Mesendoderm (in vitro differentiated cells): ENCODE measurements around the gene C1orf210. TPM values are rescaled to one million over a fixed set of nuclear protein-coding genes. Genes with fewer than 3 reads are reported as not detected.

Experiments used
- DNase-seq: peaks from one replicate; pipeline ENCODE4 v3.0.0; 2013
- H2AK5ac ChIP-seq: 2 replicates; pipeline ENCODE4 v1.6.1; 2013; ENCODE audit warnings: low read length, inconsistent platforms
- H2BK120ac ChIP-seq: 2 replicates; pipeline ENCODE4 v1.6.1; 2013; ENCODE audit warnings: low read depth, mild to moderate bottlenecking, low read length, moderate library complexity, mixed read lengths
- H2BK15ac ChIP-seq: replicated peaks from 2 replicates; pipeline ENCODE4 v1.6.1; 2013; ENCODE audit warnings: low read depth, mild to moderate bottlenecking, moderate library complexity
- H2BK5ac ChIP-seq: 2 replicates; pipeline ENCODE4 v1.6.1; 2013; ENCODE audit warnings: low read length, inconsistent platforms
- H3K18ac ChIP-seq: 2 replicates; pipeline ENCODE4 v1.6.1; 2013; ENCODE audit warnings: mild to moderate bottlenecking, low read length, mixed read lengths
- H3K23ac ChIP-seq: one replicate; pipeline ENCODE4 v1.6.1; 2013; ENCODE audit warnings: low read length
- H3K27ac ChIP-seq: 2 replicates; pipeline ENCODE4 v1.5.1; 2013; ENCODE audit warnings: low read depth, mild to moderate bottlenecking, inconsistent platforms, low read length, moderate library complexity
- H3K27me3 ChIP-seq: 2 replicates; pipeline ENCODE4 v1.6.1; 2013; ENCODE audit warnings: low read length, control low read depth, mild to moderate bottlenecking, inconsistent platforms; ENCODE audit not compliant: insufficient read depth, poor library complexity
- H3K36me3 ChIP-seq: 2 replicates; pipeline ENCODE4 v1.6.1; 2013; ENCODE audit warnings: low read length, inconsistent platforms; ENCODE audit not compliant: control insufficient read depth, insufficient read depth
- H3K4ac ChIP-seq: one replicate; pipeline ENCODE4 v1.6.1; 2013; ENCODE audit warnings: low read depth, mild to moderate bottlenecking, low read length, moderate library complexity
- H3K4me1 ChIP-seq: 2 replicates; pipeline ENCODE4 v1.6.1; 2013; ENCODE audit warnings: low read depth, low read length, inconsistent platforms; ENCODE audit not compliant: control insufficient read depth
- H3K4me2 ChIP-seq: 2 replicates; pipeline ENCODE4 v1.6.1; 2013; ENCODE audit warnings: low read length
- H3K4me3 ChIP-seq: 2 replicates; pipeline ENCODE4 v1.5.1; 2013; ENCODE audit warnings: mild to moderate bottlenecking, low read length
- H3K56ac ChIP-seq: one replicate; pipeline ENCODE4 v1.6.1; 2013; ENCODE audit warnings: low read length
- H3K79me1 ChIP-seq: 2 replicates; pipeline ENCODE4 v1.6.1; 2013; ENCODE audit warnings: low read length, inconsistent platforms
- H3K79me2 ChIP-seq: 2 replicates; pipeline ENCODE4 v1.6.1; 2013; ENCODE audit warnings: mild to moderate bottlenecking, low read length; ENCODE audit not compliant: control insufficient read depth, insufficient read depth
- H3K9ac ChIP-seq: 2 replicates; pipeline ENCODE4 v1.6.1; 2013; ENCODE audit warnings: low read length, inconsistent platforms
- H4K5ac ChIP-seq: one replicate; pipeline ENCODE4 v1.6.1; 2013; ENCODE audit warnings: low read length
- H4K8ac ChIP-seq: one replicate; pipeline ENCODE4 v1.6.1; 2013; ENCODE audit warnings: low read depth, mild to moderate bottlenecking, control low read depth, low read length, moderate library complexity
- WGBS: extraction: QIAGEN DNeasy Blood & Tissue Kit; methylation state at CpG from one replicate; pipeline ENCODE4 v1.1.7; 2013; ENCODE audit warnings: low lambda C conversion rate, missing lambda C conversion rate; ENCODE audit not compliant: insufficient coverage; ENCODE audit errors: extremely low coverage; 5-methylcytosine and 5-hydroxymethylcytosine counted together
- polyA plus RNA-seq, 2 experiments: library from polyadenylated mRNA; stranded (reverse); fragments of 200-250 nt; gene quantifications; one replicate each; pipeline ENCODE4 v1.2.3, GENCODE V29; 2013

The C1orf210 gene
- polyA plus RNA-seq (2013, experiment 1 of 2), result 5.0 TPM
- polyA plus RNA-seq (2013, experiment 2 of 2), result 4.9 TPM

GRCh38 chr1:43285269-43285990 lies at the start of gene C1orf210:
Gene C1orf210 (minus strand): TSS chr1:43285581. CDS start chr1:43283270, 2,311 bp downstream.
- no CpG with 5 or more reads among the region's 19 CpGs for WGBS
- Histone ChIP-seq H3K4ac (no peak within 1 kb of the TSS), H3K9ac (peak within 1 kb of the TSS; percentile 22), H4K8ac (no peak within 1 kb of the TSS), H2BK15ac (no peak within 1 kb of the TSS), H3K4me3 (no peak within 1 kb of the TSS), H3K27ac (no peak within 1 kb of the TSS), H3K79me2 (no peaks in the 10 kb centered on the region), H3K23ac (no peak within 1 kb of the TSS), H3K79me1 (no peaks in the 10 kb centered on the region), H4K5ac (no peak within 1 kb of the TSS), H2BK120ac (no peak within 1 kb of the TSS), H3K4me2 (peak within 1 kb of the TSS; percentile 43), H2AK5ac (peak within 1 kb of the TSS; percentile 27), H3K56ac (peak within 1 kb of the TSS; percentile 47), H3K4me1 (peaks cover 7% of the 10 kb centered on the region), H3K18ac (no peak within 1 kb of the TSS), H3K27me3 (no peaks in the 10 kb centered on the region), H2BK5ac (no peak within 1 kb of the TSS), H3K36me3 (no peaks in the 10 kb centered on the region)
- DNase-seq, result peak; percentile 87

GRCh38 chr1:43334453-43335205 lies 49.2 kb upstream of the C1orf210 start:
- Histone ChIP-seq H3K4me1 (peaks cover 7% of the 10 kb centered on the region), H3K9ac (no peak overlapping the region), H3K27ac (no peak overlapping the region), H3K36me3 (no peaks in the 10 kb centered on the region), H3K4me2 (no peak overlapping the region), H2BK120ac (no peak overlapping the region), H3K56ac (no peak overlapping the region), H4K8ac (no peak overlapping the region), H4K5ac (no peak overlapping the region), H3K4ac (no peak overlapping the region), H3K79me2 (no peaks in the 10 kb centered on the region), H2BK15ac (no peak overlapping the region), H3K27me3 (no peaks in the 10 kb centered on the region), H3K79me1 (no peaks in the 10 kb centered on the region), H2BK5ac (no peak overlapping the region), H3K4me3 (no peak overlapping the region), H3K23ac (no peak overlapping the region), H3K18ac (no peak overlapping the region), H2AK5ac (no peak overlapping the region)
- no CpG with 5 or more reads among the region's 7 CpGs for WGBS
- no peak for DNase-seq

GRCh38 chr1:43331688-43332087 lies 46.3 kb upstream of the C1orf210 start:
- Histone ChIP-seq H4K5ac (no peak overlapping the region), H3K23ac (no peak overlapping the region), H3K56ac (no peak overlapping the region), H3K27me3 (no peaks in the 10 kb centered on the region), H2AK5ac (no peak overlapping the region), H3K4me1 (peaks cover 7% of the 10 kb centered on the region), H3K9ac (no peak overlapping the region), H4K8ac (no peak overlapping the region), H2BK15ac (no peak overlapping the region), H3K4ac (no peak overlapping the region), H3K79me2 (no peaks in the 10 kb centered on the region), H3K4me2 (no peak overlapping the region), H3K36me3 (no peaks in the 10 kb centered on the region), H3K18ac (no peak overlapping the region), H3K4me3 (no peak overlapping the region), H3K79me1 (no peaks in the 10 kb centered on the region), H3K27ac (no peak overlapping the region), H2BK120ac (no peak overlapping the region), H2BK5ac (no peak overlapping the region)
- DNase-seq, result peak; percentile 36
- WGBS, result no CpG with 5 or more reads among the region's 5 CpGs

- WGBS, result no CpG with 5 or more reads among the region's 6 CpGs
- no peaks in the 10 kb centered on the region for H3K79me2 ChIP-seq
- H3K79me1 ChIP-seq, result no peaks in the 10 kb centered on the region
- H3K4me3 ChIP-seq, result no peak overlapping the region
- H3K4me2 ChIP-seq, result no peak overlapping the region
- no peak overlapping the region for H4K5ac ChIP-seq
- H4K8ac ChIP-seq, result no peak overlapping the region
- peaks cover 7% of the 10 kb centered on the region for H3K4me1 ChIP-seq
- H3K9ac ChIP-seq, result peak overlapping the region; percentile 29
- no peaks in the 10 kb centered on the region for H3K27me3 ChIP-seq
- peak overlapping the region; percentile 73 for H3K56ac ChIP-seq
- peak overlapping the region; percentile 58 for H2AK5ac ChIP-seq
- no peak overlapping the region for H2BK15ac ChIP-seq
- H3K36me3 ChIP-seq, result no peaks in the 10 kb centered on the region
- peak; percentile 91 for DNase-seq
- peak overlapping the region; percentile 55 for H2BK5ac ChIP-seq
- no peak overlapping the region for H3K4ac ChIP-seq
- no peak overlapping the region for H3K27ac ChIP-seq
- H3K23ac ChIP-seq, result no peak overlapping the region
- no peak overlapping the region for H2BK120ac ChIP-seq
- no peak overlapping the region for H3K18ac ChIP-seq
Measured at GRCh38 chr1:43329995-43330751, 44.8 kb upstream of the C1orf210 start.

GRCh38 chr1:43327549-43328292 lies 42.3 kb upstream of the C1orf210 start:
- H3K18ac ChIP-seq, result no peak overlapping the region
- no peak for DNase-seq
- peaks cover 10% of the 10 kb centered on the region for H3K4me1 ChIP-seq
- no peak overlapping the region for H2AK5ac ChIP-seq
- no peak overlapping the region for H4K8ac ChIP-seq
- H3K4me2 ChIP-seq, result no peak overlapping the region
- no peaks in the 10 kb centered on the region for H3K79me2 ChIP-seq
- no peaks in the 10 kb centered on the region for H3K27me3 ChIP-seq
- H3K4me3 ChIP-seq, result no peak overlapping the region
- H2BK15ac ChIP-seq, result no peak overlapping the region
- no peak overlapping the region for H4K5ac ChIP-seq
- H3K27ac ChIP-seq, result no peak overlapping the region
- H3K36me3 ChIP-seq, result no peaks in the 10 kb centered on the region
- H2BK5ac ChIP-seq, result no peak overlapping the region
- H3K4ac ChIP-seq, result no peak overlapping the region
- H3K56ac ChIP-seq, result no peak overlapping the region
- no CpG with 5 or more reads among the region's 1 CpG for WGBS
- no peak overlapping the region for H2BK120ac ChIP-seq
- H3K79me1 ChIP-seq, result no peaks in the 10 kb centered on the region
- no peak overlapping the region for H3K23ac ChIP-seq
- no peak overlapping the region for H3K9ac ChIP-seq
